ENCODE measurements around the gene COL27A1. TPM values are rescaled to one million over a fixed set of nuclear protein-coding genes. Genes with fewer than 3 reads are reported as not detected.

COL27A1 gene
- total RNA-seq, 1 experiment from 2014 or later, result 37.0 TPM

- Histone ChIP-seq H3K27me3 (replicated peaks; ENCODE audit: insufficient read depth, low read depth, low read length, poor library complexity) (no peaks in the 10 kb centered on the region), H3K36me3 (ENCODE audit: insufficient read depth, low read length, poor library complexity, severe bottlenecking) (no peaks in the 10 kb centered on the region), H3K4me3 (ENCODE audit: low read depth, low read length, poor library complexity, severe bottlenecking) (no peak overlapping the region), H3K4me1 (ENCODE audit: insufficient read depth, low read length, poor library complexity, severe bottlenecking) (peaks cover 6% of the 10 kb centered on the region), H3K27ac (ENCODE audit: low read depth, low read length, poor library complexity, severe bottlenecking) (no peak overlapping the region), H3K9me3 (ENCODE audit: low read depth, low read length, poor library complexity, severe bottlenecking) (no peaks in the 10 kb centered on the region)
- no TSS peak for BruUV-seq (replicated peaks)
- no peak for TF ChIP-seq EZH2 (IDR thresholded peaks at IDR 0.05; ENCODE audit: borderline replicate concordance, low read depth, low read length, poor library complexity, severe bottlenecking)
- TF ChIP-seq CTCF (conservative IDR thresholded peaks at IDR 0.05; ENCODE audit: low read depth, low read length), result no peak
- intact Hi-C loops (cut with micrococcal nuclease; ENCODE audit: unreplicated experiment), result no loop called here
- ChIA-PET POLR2A (ENCODE audit: low non-redundant PET) (no interaction called here), CTCF (no interaction called here)
- no peak for DNase-seq (ENCODE audit: low spot score)
Observed at GRCh38 chr9:114205171-114206015, 50.1 kb downstream of the COL27A1 start.

- CTCF ChIA-PET, result no interaction called here
- POLR2A ChIA-PET (ENCODE audit: low non-redundant PET), result no interaction called here
- Histone ChIP-seq H3K27ac (ENCODE audit: low read depth, low read length, poor library complexity, severe bottlenecking) (no peak overlapping the region), H3K36me3 (ENCODE audit: insufficient read depth, low read length, poor library complexity, severe bottlenecking) (no peaks in the 10 kb centered on the region), H3K4me3 (ENCODE audit: low read depth, low read length, poor library complexity, severe bottlenecking) (no peak overlapping the region), H3K9me3 (ENCODE audit: low read depth, low read length, poor library complexity, severe bottlenecking) (no peaks in the 10 kb centered on the region), H3K27me3 (replicated peaks; ENCODE audit: insufficient read depth, low read depth, low read length, poor library complexity) (no peaks in the 10 kb centered on the region), H3K4me1 (ENCODE audit: insufficient read depth, low read length, poor library complexity, severe bottlenecking) (peaks cover 6% of the 10 kb centered on the region)
- intact Hi-C loops (cut with micrococcal nuclease; ENCODE audit: unreplicated experiment), result no loop called here
- no peak for DNase-seq (ENCODE audit: low spot score)
- no TSS peak for BruUV-seq (replicated peaks)
- TF ChIP-seq EZH2 (IDR thresholded peaks at IDR 0.05; ENCODE audit: borderline replicate concordance, low read depth, low read length, poor library complexity, severe bottlenecking), result no peak
- no peak for TF ChIP-seq CTCF (conservative IDR thresholded peaks at IDR 0.05; ENCODE audit: low read depth, low read length)
Observed at GRCh38 chr9:114206221-114206789, 51.0 kb downstream of the COL27A1 start.

- TF ChIP-seq EZH2 (IDR thresholded peaks at IDR 0.05; ENCODE audit: borderline replicate concordance, low read depth, low read length, poor library complexity, severe bottlenecking) (no peak), CTCF (conservative IDR thresholded peaks at IDR 0.05; ENCODE audit: low read depth, low read length) (no peak)
- Histone ChIP-seq H3K4me1 (ENCODE audit: insufficient read depth, low read length, poor library complexity, severe bottlenecking) (peaks cover 6% of the 10 kb centered on the region), H3K27ac (ENCODE audit: low read depth, low read length, poor library complexity, severe bottlenecking) (peak overlapping the region; percentile 28), H3K27me3 (replicated peaks; ENCODE audit: insufficient read depth, low read depth, low read length, poor library complexity) (no peaks in the 10 kb centered on the region), H3K9me3 (ENCODE audit: low read depth, low read length, poor library complexity, severe bottlenecking) (no peaks in the 10 kb centered on the region), H3K36me3 (ENCODE audit: insufficient read depth, low read length, poor library complexity, severe bottlenecking) (no peaks in the 10 kb centered on the region), H3K4me3 (ENCODE audit: low read depth, low read length, poor library complexity, severe bottlenecking) (no peak overlapping the region)
- no TSS peak for BruUV-seq (replicated peaks)
- ChIA-PET POLR2A (ENCODE audit: low non-redundant PET) (no interaction called here), CTCF (interaction anchor here (1.1 kb wide), 1 partner anchor 51 kb away, joined by 3 read pairs; the partner anchor contains the start of gene COL27A1)
- no peak for DNase-seq (ENCODE audit: low spot score)
- intact Hi-C loops (cut with micrococcal nuclease; ENCODE audit: unreplicated experiment), result no loop called here
Observed at GRCh38 chr9:114207034-114207810, 51.9 kb downstream of the COL27A1 start.

All from A673 (cell line).